Measurements from ENCODE around the gene PPP1R15A. TPM values are rescaled to one million over a fixed set of nuclear protein-coding genes. Genes with fewer than 3 reads are reported as not detected.
A peak's percentile ranks its signal among the peaks of the same experiment; 100 is the strongest.

The PPP1R15A gene
- 10 to 100 TPM; 32.1 to 89.7 TPM for total RNA-seq

DNA sequence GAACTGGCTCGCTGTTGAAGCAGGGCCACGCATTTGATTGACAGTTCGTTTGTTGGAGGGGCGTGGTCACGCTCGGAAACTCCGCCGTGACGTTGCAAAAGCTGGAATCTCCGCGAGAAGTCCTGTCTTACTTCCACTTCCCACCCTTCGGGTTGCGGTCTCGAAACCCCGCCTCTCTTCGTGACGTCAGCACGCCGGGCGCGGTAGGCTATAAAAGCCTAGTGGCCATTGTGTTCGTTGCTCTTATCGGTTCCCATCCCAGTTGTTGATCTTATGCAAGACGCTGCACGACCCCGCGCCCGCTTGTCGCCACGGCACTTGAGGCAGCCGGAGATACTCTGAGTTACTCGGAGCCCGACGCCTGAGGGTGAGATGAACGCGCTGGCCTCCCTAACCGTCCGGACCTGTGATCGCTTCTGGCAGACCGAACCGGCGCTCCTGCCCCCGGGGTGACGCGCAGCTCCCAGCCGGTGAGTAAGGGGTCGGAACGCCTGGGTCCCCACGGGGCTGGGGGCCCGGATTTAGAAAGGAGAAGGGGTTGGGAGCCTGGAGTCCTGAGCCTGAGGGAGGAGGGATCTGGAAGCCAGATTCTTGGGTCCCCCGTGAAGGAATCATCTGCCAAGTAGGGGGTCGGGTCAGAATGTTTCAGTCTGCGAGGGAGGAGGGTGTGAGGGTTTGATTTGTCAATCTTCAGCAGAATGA is at the start of gene PPP1R15A:
PPP1R15A (plus strand) TSS at position 240 of the 702 bp plus-strand sequence. CDS start 813 bp downstream, outside the sequence.
- H3K27me3 Mint-ChIP-seq, result peaks cover 5% of the 10 kb centered on the region
- CTCF ChIA-PET, result interaction anchor here (0.9 to 3.5 kb wide), 10 partner anchors 8 to 121 kb away, joined by 3 to 16 read pairs (median 6); partner anchors contain the start of genes NUCB1 and RUVBL2
- no peaks in the 10 kb centered on the region for H3K9me3 Mint-ChIP-seq (ENCODE audit: low read depth)
- peak; percentile 99 for DNase-seq
- peak within 1 kb of the TSS; percentile 100 for H3K27ac Mint-ChIP-seq
- peaks cover 39% of the 10 kb centered on the region for H3K4me1 Mint-ChIP-seq
- peaks cover 31% of the 10 kb centered on the region for H3K36me3 Mint-ChIP-seq
- peak; percentile 35 for ATAC-seq
- H3K4me3 Mint-ChIP-seq, result peak within 1 kb of the TSS; percentile 98

- H3K27ac Mint-ChIP-seq, result no peak overlapping the region
- ATAC-seq (no peak), DNase-seq (no peak)
- no peaks in the 10 kb centered on the region for H3K27me3 Mint-ChIP-seq
- H3K4me1 Mint-ChIP-seq, result no peaks in the 10 kb centered on the region
- CTCF ChIA-PET, result interaction anchor here (1.0 kb wide), 1 partner anchor 27 kb away, joined by 3 read pairs; no protein-coding TSS in a partner anchor
- H3K4me3 Mint-ChIP-seq, result no peak overlapping the region
- no peaks in the 10 kb centered on the region for H3K9me3 Mint-ChIP-seq (ENCODE audit: low read depth)
- no peaks in the 10 kb centered on the region for H3K36me3 Mint-ChIP-seq
Measured at GRCh38 chr19:48822514-48822913, 49.7 kb upstream of the PPP1R15A start.

- Mint-ChIP-seq H3K27me3 (no peaks in the 10 kb centered on the region), H3K27ac (no peak overlapping the region), H3K9me3 (ENCODE audit: low read depth) (no peaks in the 10 kb centered on the region), H3K4me1 (no peaks in the 10 kb centered on the region), H3K36me3 (no peaks in the 10 kb centered on the region), H3K4me3 (no peak overlapping the region)
- DNase-seq, result no peak
- no peak for ATAC-seq
- CTCF ChIA-PET, result interaction anchor here (0.6 to 4.0 kb wide), 6 partner anchors 15 to 151 kb away, joined by 3 to 27 read pairs (median 4); no protein-coding TSS in a partner anchor
Measured at GRCh38 chr19:48826606-48827020, 45.6 kb upstream of the PPP1R15A start.

GRCh38 chr19:48830088-48830487 is 42.1 kb upstream of the PPP1R15A start:
- CTCF ChIA-PET, result interaction anchor here (1.2 to 4.0 kb wide), 4 partner anchors 12 to 243 kb away, joined by 3 to 27 read pairs (median 6); no protein-coding TSS in a partner anchor
- Mint-ChIP-seq H3K27ac (no peak overlapping the region), H3K9me3 (ENCODE audit: low read depth) (no peaks in the 10 kb centered on the region), H3K27me3 (no peaks in the 10 kb centered on the region), H3K4me1 (no peaks in the 10 kb centered on the region), H3K36me3 (no peaks in the 10 kb centered on the region), H3K4me3 (no peak overlapping the region)
- DNase-seq (no peak), ATAC-seq (no peak)

GRCh38 chr19:48830965-48831364 is 41.3 kb upstream of the PPP1R15A start:
- ATAC-seq (no peak), DNase-seq (no peak)
- CTCF ChIA-PET, result interaction anchor here (1.4 to 1.5 kb wide), 2 partner anchors 12 to 36 kb away, joined by 6 to 7 read pairs; no protein-coding TSS in a partner anchor
- Mint-ChIP-seq H3K9me3 (ENCODE audit: low read depth) (no peaks in the 10 kb centered on the region), H3K36me3 (no peaks in the 10 kb centered on the region), H3K4me1 (peaks cover 5% of the 10 kb centered on the region), H3K27ac (no peak overlapping the region), H3K27me3 (no peaks in the 10 kb centered on the region), H3K4me3 (no peak overlapping the region)

DNA sequence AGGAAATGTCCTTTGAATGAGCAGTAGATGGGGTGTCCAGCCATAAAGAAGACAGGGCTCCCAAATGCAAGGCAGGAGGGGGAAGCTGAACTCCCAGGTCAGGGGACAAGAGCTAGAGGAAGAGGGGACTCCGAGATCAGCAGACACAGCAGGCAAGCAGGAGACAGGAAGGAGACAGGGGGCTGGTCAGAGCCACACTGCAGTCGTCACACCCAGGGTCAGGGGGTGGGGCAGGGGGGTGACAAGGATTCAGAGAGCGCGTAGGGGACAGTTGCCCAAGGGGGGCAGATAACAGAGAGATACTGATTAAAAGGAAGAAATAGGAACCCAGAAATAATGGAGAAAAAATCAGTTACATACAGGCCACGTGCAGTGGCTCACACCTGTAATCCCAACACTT is 39.2 kb upstream of the PPP1R15A start:
- Mint-ChIP-seq H3K9me3 (ENCODE audit: low read depth) (no peaks in the 10 kb centered on the region), H3K27ac (no peak overlapping the region), H3K27me3 (no peaks in the 10 kb centered on the region), H3K4me1 (peaks cover 16% of the 10 kb centered on the region), H3K36me3 (no peaks in the 10 kb centered on the region), H3K4me3 (no peak overlapping the region)
- DNase-seq (no peak), ATAC-seq (no peak)
- CTCF ChIA-PET, result interaction anchor here (1.9 kb wide), 2 partner anchors 37 to 45 kb away, joined by 8 to 9 read pairs; no protein-coding TSS in a partner anchor

GRCh38 chr19:48833977-48834376 is 38.2 kb upstream of the PPP1R15A start:
- H3K27me3 Mint-ChIP-seq, result no peaks in the 10 kb centered on the region
- H3K9me3 Mint-ChIP-seq (ENCODE audit: low read depth), result no peaks in the 10 kb centered on the region
- CTCF ChIA-PET, result interaction anchor here (1.9 kb wide), 2 partner anchors 38 to 46 kb away, joined by 8 to 9 read pairs; no protein-coding TSS in a partner anchor
- H3K4me1 Mint-ChIP-seq, result peaks cover 16% of the 10 kb centered on the region
- no peaks in the 10 kb centered on the region for H3K36me3 Mint-ChIP-seq
- ATAC-seq (no peak), DNase-seq (no peak)
- no peak overlapping the region for H3K27ac Mint-ChIP-seq
- H3K4me3 Mint-ChIP-seq, result no peak overlapping the region

GRCh38 chr19:48835734-48836088 is 36.5 kb upstream of the PPP1R15A start:
- ATAC-seq (peak; percentile 92), DNase-seq (peak; percentile 97)
- H3K9me3 Mint-ChIP-seq (ENCODE audit: low read depth), result no peaks in the 10 kb centered on the region
- H3K36me3 Mint-ChIP-seq, result no peaks in the 10 kb centered on the region
- CTCF ChIA-PET, result interaction anchor here (0.7 to 3.7 kb wide), 19 partner anchors 9 to 190 kb away, joined by 3 to 65 read pairs (median 4); partner anchors contain the start of genes BCAT2, CA11, NUCB1 and RUVBL2
- H3K4me3 Mint-ChIP-seq, result peak overlapping the region; percentile 76
- H3K4me1 Mint-ChIP-seq, result peaks cover 16% of the 10 kb centered on the region
- no peaks in the 10 kb centered on the region for H3K27me3 Mint-ChIP-seq
- H3K27ac Mint-ChIP-seq, result peak overlapping the region; percentile 86

- Mint-ChIP-seq H3K27ac (peak within 1 kb of the TSS; percentile 86), H3K27me3 (no peaks in the 10 kb centered on the region), H3K36me3 (no peaks in the 10 kb centered on the region), H3K9me3 (ENCODE audit: low read depth) (no peaks in the 10 kb centered on the region), H3K4me1 (peaks cover 16% of the 10 kb centered on the region), H3K4me3 (peak within 1 kb of the TSS; percentile 76)
- CTCF ChIA-PET, result interaction anchor here (0.7 to 3.7 kb wide), 20 partner anchors 9 to 191 kb away, joined by 3 to 65 read pairs (median 4); partner anchors contain the start of genes BCAT2, CA11, NUCB1 and RUVBL2
- DNase-seq (peak; percentile 45), ATAC-seq (peak; percentile 26)
Measured at GRCh38 chr19:48836089-48837017, 35.9 kb upstream of the PPP1R15A start, which contains the start of gene HSD17B14. HSD17B14 (minus strand) TSS chr19:48836491; CDS start chr19:48836411, 80 bp downstream.

- H3K36me3 Mint-ChIP-seq, result no peaks in the 10 kb centered on the region
- CTCF ChIA-PET, result interaction anchor here (0.8 to 3.7 kb wide), 9 partner anchors 26 to 191 kb away, joined by 3 to 65 read pairs (median 9); partner anchors contain the start of genes BCAT2, CA11 and NUCB1
- DNase-seq, result peak; percentile 93
- peak overlapping the region; percentile 76 for H3K4me3 Mint-ChIP-seq
- H3K27me3 Mint-ChIP-seq, result no peaks in the 10 kb centered on the region
- peaks cover 16% of the 10 kb centered on the region for H3K4me1 Mint-ChIP-seq
- H3K27ac Mint-ChIP-seq, result peak overlapping the region; percentile 49
- peak; percentile 86 for ATAC-seq
- no peaks in the 10 kb centered on the region for H3K9me3 Mint-ChIP-seq (ENCODE audit: low read depth)
Measured at GRCh38 chr19:48837051-48837524, 35.1 kb upstream of the PPP1R15A start.

DNA sequence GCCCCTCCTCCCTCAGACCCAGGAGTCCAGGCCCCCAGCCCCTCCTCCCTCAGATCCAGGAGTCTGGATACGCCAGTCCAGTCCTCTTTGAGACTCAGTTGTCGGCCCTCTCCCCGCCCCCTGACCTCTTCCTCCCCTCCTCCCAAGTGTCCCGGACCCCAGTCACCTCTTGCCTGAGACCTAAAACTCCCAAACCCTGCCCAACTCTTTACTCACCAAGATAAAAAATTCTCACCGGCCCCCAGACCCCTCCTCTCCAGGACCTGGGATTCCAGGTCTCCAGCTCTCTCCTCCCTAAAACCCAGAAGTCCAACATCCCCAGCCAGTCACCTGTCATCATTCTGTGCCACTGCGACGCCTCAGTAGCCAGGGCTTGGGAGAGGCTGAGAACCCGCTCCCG is 34.5 kb upstream of the PPP1R15A start:
- DNase-seq (no peak), ATAC-seq (no peak)
- no peaks in the 10 kb centered on the region for H3K36me3 Mint-ChIP-seq
- CTCF ChIA-PET, result interaction anchor here (0.8 to 3.7 kb wide), 7 partner anchors 27 to 134 kb away, joined by 3 to 65 read pairs (median 25); partner anchors contain the start of gene BCAT2
- no peak overlapping the region for H3K27ac Mint-ChIP-seq
- H3K4me1 Mint-ChIP-seq, result peaks cover 16% of the 10 kb centered on the region
- no peaks in the 10 kb centered on the region for H3K27me3 Mint-ChIP-seq
- H3K9me3 Mint-ChIP-seq (ENCODE audit: low read depth), result no peaks in the 10 kb centered on the region
- H3K4me3 Mint-ChIP-seq, result no peak overlapping the region

DNA sequence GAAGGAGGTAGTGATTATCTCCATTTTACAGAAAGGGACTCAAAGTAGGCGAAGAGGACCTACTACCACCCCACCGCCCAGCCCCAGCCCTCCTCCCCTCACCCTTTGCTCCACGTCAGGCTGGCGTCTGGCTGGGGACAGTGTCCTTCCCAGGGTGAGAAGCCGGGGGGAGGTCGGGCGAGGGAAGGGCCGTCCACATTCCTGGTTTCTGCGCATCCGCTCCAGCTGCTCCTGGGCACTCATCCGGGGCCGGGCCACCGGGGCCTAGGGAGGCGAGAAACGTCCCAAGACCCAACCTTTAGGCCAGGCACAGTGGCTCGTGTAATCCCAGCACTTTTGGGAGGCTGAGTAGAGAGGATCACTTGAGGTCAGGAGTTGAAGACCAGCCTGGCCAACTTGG is 31.2 kb upstream of the PPP1R15A start:
- Mint-ChIP-seq H3K9me3 (ENCODE audit: low read depth) (no peaks in the 10 kb centered on the region), H3K4me3 (no peak overlapping the region), H3K4me1 (peaks cover 10% of the 10 kb centered on the region), H3K36me3 (no peaks in the 10 kb centered on the region), H3K27me3 (no peaks in the 10 kb centered on the region), H3K27ac (no peak overlapping the region)
- CTCF ChIA-PET, result interaction anchor here (1.3 to 6.3 kb wide), 13 partner anchors 13 to 252 kb away, joined by 4 to 124 read pairs (median 14); partner anchors contain the start of gene BCAT2
- DNase-seq, result no peak
- ATAC-seq, result no peak
